Left colon (tissue), 2 donors: ENCODE data around the gene DNASE1. TPM values are rescaled to one million over a fixed set of nuclear protein-coding genes. Genes with fewer than 3 reads are reported as not detected.
"Not testable (repeated sequence)": the region's sequence is repeated elsewhere in the genome, so short reads cannot be mapped to it uniquely, and the experiment has no call there.

Experiments used
- ATAC-seq: fragments of 200-7000 bp; cut with Tn5 transposase; one replicate; pipeline ENCODE4 v1.9.1; 2020; ENCODE audit warnings: mild to moderate bottlenecking, moderate library complexity
- DNase-seq, 2 donors: peaks; one replicate each; pipeline ENCODE4 v3.0.0-alpha.2; 2020
- intact Hi-C, 2 donors: fragments of 100-400 bp; cut with DNase I in 1 of 2; cut with micrococcal nuclease in 1 of 2; formaldehyde crosslinking; loops; one replicate each; pipeline versions ENCODE4 v1.11.2 to v1.14.0; 2022; cut with DNase I, micrococcal nuclease
- long read RNA-seq: library from polyadenylated mRNA; unstranded; transcript quantifications from one replicate; pipeline ENCODE4 v2.0.0, GENCODE V29; 2021
- total RNA-seq, 2 donors: library from RNA; stranded (reverse); fragmentation: NEBNext Ultra II Directional; extraction: Animal tissue kit (Norgen Biotek cat#: 25700); gene quantifications; one replicate each; pipeline ENCODE4 v1.2.1, GENCODE V29; 2021
- donor health status: DM: no; HTN: no; CAD: no.
- donor health status: DM: yes; HTN: yes; CAD: no.

Gene DNASE1, protein sequence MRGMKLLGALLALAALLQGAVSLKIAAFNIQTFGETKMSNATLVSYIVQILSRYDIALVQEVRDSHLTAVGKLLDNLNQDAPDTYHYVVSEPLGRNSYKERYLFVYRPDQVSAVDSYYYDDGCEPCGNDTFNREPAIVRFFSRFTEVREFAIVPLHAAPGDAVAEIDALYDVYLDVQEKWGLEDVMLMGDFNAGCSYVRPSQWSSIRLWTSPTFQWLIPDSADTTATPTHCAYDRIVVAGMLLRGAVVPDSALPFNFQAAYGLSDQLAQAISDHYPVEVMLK
- 10 to 100 TPM; 15.7 to 18.1 TPM for total RNA-seq
- long read RNA-seq, partial matches to known transcripts = 1 of 9 reads
- long read RNA-seq, other reads (novel, unspliced or antisense) = 8 of 9 reads

- DNase-seq (peak; percentile 75 to 80), ATAC-seq (peak; percentile 77)
- intact Hi-C loops = no loop called here
These were observed at the start of gene DNASE1 for GRCh38 chr16:3654249-3654991. TSS of gene DNASE1 (plus strand) at chr16:3654691. CDS start at chr16:3655374, 683 bp downstream.

DNA sequence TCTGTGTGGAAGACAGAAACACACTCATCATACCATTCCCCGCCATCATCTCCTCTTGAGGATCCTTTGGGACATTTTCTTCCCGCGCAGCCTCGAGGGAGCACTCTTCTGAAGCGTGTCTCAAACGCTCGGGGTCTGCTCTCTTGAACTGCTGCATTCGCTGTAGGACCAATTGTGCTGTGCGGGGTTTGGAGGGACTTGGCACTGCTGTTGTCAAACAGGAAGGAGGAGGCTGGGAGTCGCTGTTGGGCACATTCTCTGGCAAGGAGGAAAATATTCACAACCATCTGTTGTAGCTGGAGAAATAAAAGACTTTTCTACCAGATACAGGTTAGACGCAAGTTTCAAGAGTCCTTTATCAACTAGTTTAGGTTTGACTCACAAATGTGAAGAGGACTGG lies 48.0 kb upstream of the DNASE1 start:
- DNase-seq (peak in 1 of 2 donors; percentile 6), ATAC-seq (no peak)
- intact Hi-C loops = no loop called here

GRCh38 chr16:3607161-3607560 lies 47.3 kb upstream of the DNASE1 start:
- no peak for ATAC-seq

DNA sequence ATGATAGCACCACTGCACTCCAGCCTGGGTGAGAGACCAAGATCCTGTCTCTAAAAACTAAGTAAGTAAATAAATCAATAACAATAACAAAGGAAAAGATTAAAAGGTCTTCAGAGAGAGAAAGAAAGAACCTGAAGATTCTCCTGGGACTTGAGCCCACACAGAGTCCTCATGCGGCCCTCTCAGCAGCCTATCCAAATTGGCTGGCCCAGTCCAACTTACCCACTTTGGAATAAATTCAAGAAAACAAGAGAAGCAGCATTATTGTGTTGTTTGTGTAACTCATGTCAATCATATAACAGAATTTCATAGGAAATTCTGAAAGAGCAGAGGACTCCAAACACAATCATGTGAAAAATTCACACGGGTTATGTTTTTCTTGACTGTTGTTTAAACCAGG lies 46.9 kb upstream of the DNASE1 start:
- no peak for DNase-seq
- intact Hi-C loops = no loop called here
- no peak for ATAC-seq

More at GRCh38 chr16:3607161-3607560, 47.3 kb upstream of the DNASE1 start:
- no peak for DNase-seq
- intact Hi-C loops = no loop called here

GRCh38 chr16:3608069-3608468 lies 46.4 kb upstream of the DNASE1 start:
- ATAC-seq (no peak), DNase-seq (no peak)
- intact Hi-C loops = no loop called here

DNA sequence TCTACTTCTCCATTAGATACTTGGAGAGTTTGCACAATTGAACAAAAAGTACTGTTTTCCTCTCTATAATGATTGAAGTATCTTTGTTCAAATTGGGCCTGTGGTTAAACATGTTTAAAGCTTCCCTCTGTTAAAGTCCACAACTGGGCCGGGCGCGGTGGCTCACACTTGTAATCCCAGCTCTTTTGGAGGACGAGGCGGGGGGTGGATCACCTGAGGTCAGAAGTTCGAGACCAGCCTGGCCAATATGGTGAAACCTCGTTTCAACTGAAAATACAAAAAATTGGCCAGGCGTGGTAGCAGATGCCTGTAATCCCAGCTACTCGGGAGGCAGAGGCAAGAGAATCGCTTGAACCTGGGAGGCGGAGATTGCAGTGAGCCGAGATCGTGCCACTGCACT lies 45.5 kb upstream of the DNASE1 start:
- ATAC-seq, intact Hi-C loops, DNase-seq: not testable (repeated sequence)

- DNase-seq (no peak), ATAC-seq (peak; percentile 14)
- intact Hi-C loops = no loop called here
These were observed 44.4 kb upstream of the DNASE1 start for GRCh38 chr16:3609895-3610697.

- peak; percentile 36 for ATAC-seq
- intact Hi-C loops = no loop called here
- no peak for DNase-seq
These were observed 43.8 kb upstream of the DNASE1 start for GRCh38 chr16:3610698-3611145.

- DNase-seq (peak; percentile 83 to 93), ATAC-seq (peak; percentile 96)
- intact Hi-C loops = no loop called here
These were observed 43.1 kb upstream of the DNASE1 start, which contains the start of gene SLX4 for GRCh38 chr16:3611146-3611975. TSS of gene SLX4 (minus strand) at chr16:3611606. CDS start at chr16:3608964, 2,642 bp downstream.

DNA sequence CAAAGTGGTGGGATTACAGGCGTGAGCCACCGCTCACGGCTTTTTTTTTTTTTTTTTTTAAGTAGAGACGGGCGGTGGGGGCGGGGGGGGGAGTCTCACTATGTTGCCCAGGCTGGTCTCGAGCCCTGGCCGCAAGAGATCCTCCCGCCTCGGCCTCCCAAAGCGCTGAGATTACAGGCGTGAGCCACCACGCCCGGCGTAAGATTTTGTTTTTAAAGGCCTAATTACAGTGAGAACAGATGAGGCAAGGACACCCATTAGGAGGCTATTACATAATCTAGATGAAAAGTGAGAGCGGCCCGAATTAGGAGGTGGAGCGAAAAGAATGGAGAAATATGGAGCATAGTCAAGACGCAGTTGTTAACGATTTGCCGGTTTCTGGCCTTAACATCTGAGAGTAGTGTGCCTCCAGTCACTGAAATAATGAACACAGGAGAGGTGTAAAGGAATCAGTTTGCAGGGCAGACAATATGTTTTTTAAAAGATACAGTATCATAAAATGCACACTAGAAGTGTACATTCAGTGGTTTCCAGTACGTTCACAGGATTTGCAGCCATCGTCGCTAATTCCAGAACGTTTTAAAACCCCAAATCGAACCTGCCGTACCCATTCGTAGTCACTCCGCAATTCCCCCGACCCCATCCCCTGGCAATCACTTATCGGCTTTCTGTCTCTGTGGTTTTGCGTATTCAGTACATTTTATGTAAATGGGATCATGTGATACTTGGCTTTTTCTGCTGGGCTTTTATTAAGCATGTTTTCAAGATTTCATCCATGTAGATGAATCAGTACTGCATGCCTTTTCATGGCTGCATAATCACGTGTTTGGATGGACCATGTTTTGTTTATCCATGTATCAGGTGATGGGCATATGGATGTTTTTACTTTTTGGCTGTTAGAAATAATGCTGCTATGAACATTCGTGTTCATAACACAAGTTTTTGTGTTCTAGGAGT lies 41.7 kb upstream of the DNASE1 start:
- DNase-seq = no peak
- ATAC-seq = no peak
- intact Hi-C loops = no loop called here

DNA sequence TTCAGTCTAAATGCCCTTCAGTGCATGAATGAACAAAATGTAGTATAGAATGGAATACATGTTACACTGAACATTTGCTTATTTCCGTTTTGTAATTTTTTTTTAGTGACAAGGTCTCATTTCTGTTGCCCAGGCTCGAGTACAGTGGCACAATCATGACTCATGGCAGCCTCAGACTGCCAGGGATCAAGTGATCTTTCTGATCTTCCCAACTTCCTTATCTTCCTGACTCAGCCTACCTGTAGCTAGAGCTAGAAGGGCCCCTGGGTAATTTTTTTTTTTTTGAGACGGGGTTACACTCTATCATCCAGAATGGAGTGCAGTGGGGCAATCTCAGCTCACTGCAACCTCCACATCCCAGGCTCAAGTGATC lies 35.7 kb upstream of the DNASE1 start:
- intact Hi-C loops = no loop called here
- DNase-seq = no peak
- ATAC-seq = no peak

GRCh38 chr16:3623642-3624041 lies 30.8 kb upstream of the DNASE1 start:
- no peak for ATAC-seq
- intact Hi-C loops = no loop called here
- DNase-seq = no peak

DNA sequence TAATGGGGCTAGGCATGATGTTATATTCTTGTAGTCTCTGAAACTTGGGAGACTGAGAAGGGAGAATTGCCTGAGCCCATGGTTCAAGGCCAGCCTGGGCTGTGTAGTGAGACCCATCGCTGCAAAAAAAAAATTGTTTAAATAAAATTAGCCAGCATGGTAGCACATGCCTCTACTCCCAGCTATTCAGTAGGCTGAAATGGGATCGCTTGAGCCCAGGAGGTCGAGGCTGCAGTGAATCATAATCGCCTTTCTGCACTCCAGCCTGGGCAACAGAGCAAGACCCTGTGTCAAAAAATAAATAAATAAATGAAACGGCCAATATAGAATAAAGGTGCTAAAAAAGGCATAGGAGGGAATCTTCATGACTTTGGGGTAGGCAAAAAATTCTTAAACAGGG lies 29.2 kb upstream of the DNASE1 start:
- intact Hi-C loops = no loop called here
- ATAC-seq = no peak
- no peak for DNase-seq

- intact Hi-C loops = no loop called here
- ATAC-seq (peak; percentile 49), DNase-seq (no peak)
These were observed 28.4 kb upstream of the DNASE1 start for GRCh38 chr16:3625911-3626732.

DNA sequence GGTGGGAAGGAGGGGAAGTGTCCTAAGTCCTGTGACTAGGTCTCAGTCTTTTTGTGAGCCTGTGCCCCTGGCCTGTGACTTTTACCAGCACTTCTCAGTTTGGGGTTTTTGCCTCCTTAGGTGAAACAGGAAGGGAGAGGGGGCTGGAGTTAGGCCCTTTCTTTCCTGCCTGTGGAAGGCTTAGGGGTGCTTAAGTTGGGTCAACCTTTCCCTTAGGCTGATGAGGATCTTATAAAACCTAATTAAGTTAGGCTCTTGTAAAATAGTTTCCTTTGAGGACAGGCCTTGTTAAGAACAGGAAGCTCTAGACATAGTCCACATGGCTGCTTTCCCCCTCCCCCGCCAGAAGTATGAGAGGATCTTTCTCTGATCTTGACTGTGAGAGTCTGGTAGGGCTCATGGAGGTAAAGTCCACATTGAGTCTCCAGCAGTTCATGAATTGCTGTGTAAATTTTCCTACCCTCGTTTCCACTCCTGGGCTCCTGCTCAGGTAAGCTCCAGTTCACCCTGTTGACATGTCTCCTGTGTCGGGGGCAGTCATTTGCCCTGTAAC lies 17.0 kb upstream of the DNASE1 start:
- intact Hi-C loops = no loop called here
- ATAC-seq (peak; percentile 83), DNase-seq (peak in 1 of 2 donors; percentile 67)

- intact Hi-C loops = no loop called here
- no peak for DNase-seq
- ATAC-seq = peak; percentile 63
These were observed 15.4 kb upstream of the DNASE1 start for GRCh38 chr16:3638916-3639644.
